HAP-1 (cell line): ENCODE measurements around the gene CASP2.

Experiments used
- DNase-seq, 2 experiments: peaks; one replicate each; pipeline ENCODE4 v3.0.0-alpha.2; 2016 to 2020; ENCODE audit warnings: low spot score in 2 of 2
- H3K27me3 ChIP-seq: fragments of 250-450 bp; sonication (Bioruptor Pico); 2 replicates; pipeline ENCODE4 v1.5.1; 2020; ENCODE audit warnings: low read depth, mild to moderate bottlenecking, moderate library complexity
- H3K36me3 ChIP-seq: fragments of 250-450 bp; sonication (Bioruptor Pico); replicated peaks from 2 replicates; pipeline ENCODE4 v1.5.1; 2020; ENCODE audit warnings: mild to moderate bottlenecking
- H3K4me1 ChIP-seq: fragments of 250-450 bp; sonication (Bioruptor Pico); 2 replicates; pipeline ENCODE4 v1.5.1; 2020; ENCODE audit warnings: mild to moderate bottlenecking
- H3K4me3 ChIP-seq: fragments of 250-450 bp; sonication (Bioruptor Pico); 2 replicates; pipeline ENCODE4 v1.5.1; 2020; ENCODE audit warnings: mild to moderate bottlenecking, moderate library complexity
- H3K9me3 ChIP-seq: fragments of 250-450 bp; sonication (Bioruptor Pico); 2 replicates; pipeline ENCODE4 v1.5.1; 2020; ENCODE audit warnings: mild to moderate bottlenecking, moderate library complexity
- in situ Hi-C: fragments of 300-500 bp; cut with MboI; formaldehyde crosslinking; loops from 3 replicates; pipeline ENCODE4 v1.14.3; 2020; ENCODE audit warnings: low sequenced_read_pairs, inconsistent platforms, mixed read lengths

The CASP2 gene

GRCh38 chr7:143287935-143288826 lies at the start of gene CASP2:
Gene CASP2 (plus strand): TSS chr7:143288351. CDS start chr7:143288456, 105 bp downstream.
- peaks cover 27% of the 10 kb centered on the region for H3K4me1 ChIP-seq
- peak; percentile 92 to 97 for DNase-seq
- peak within 1 kb of the TSS; percentile 95 for H3K4me3 ChIP-seq
- in situ Hi-C loops: no loop called here
- H3K36me3 ChIP-seq: peaks cover 15% of the 10 kb centered on the region
- H3K27me3 ChIP-seq: no peaks in the 10 kb centered on the region
- peaks cover 6% of the 10 kb centered on the region; the same call in 1 of the 2 replicates for H3K9me3 ChIP-seq

- no peaks in the 10 kb centered on the region for H3K4me1 ChIP-seq
- H3K27me3 ChIP-seq: no peaks in the 10 kb centered on the region
- H3K4me3 ChIP-seq: no peak overlapping the region
- H3K36me3 ChIP-seq: no peaks in the 10 kb centered on the region
- in situ Hi-C loops: no loop called here
- no peak for DNase-seq
- H3K9me3 ChIP-seq: no peaks in the 10 kb centered on the region
These were observed 48.3 kb upstream of the CASP2 start for GRCh38 chr7:143239813-143240212.

- H3K27me3 ChIP-seq: peaks cover 5% of the 10 kb centered on the region; the same call in 1 of the 2 replicates
- in situ Hi-C loops: no loop called here
- no peaks in the 10 kb centered on the region for H3K9me3 ChIP-seq
- no peak overlapping the region for H3K4me3 ChIP-seq
- no peaks in the 10 kb centered on the region for H3K36me3 ChIP-seq
- DNase-seq: peak; percentile 64 to 73
- H3K4me1 ChIP-seq: no peaks in the 10 kb centered on the region
These were observed 47.6 kb upstream of the CASP2 start for GRCh38 chr7:143240291-143241168.

GRCh38 chr7:143242306-143242705 lies 45.8 kb upstream of the CASP2 start:
- Histone ChIP-seq H3K36me3 (no peaks in the 10 kb centered on the region), H3K4me1 (no peaks in the 10 kb centered on the region), H3K27me3 (peaks cover 5% of the 10 kb centered on the region; the same call in 1 of the 2 replicates), H3K9me3 (no peaks in the 10 kb centered on the region), H3K4me3 (no peak overlapping the region)
- DNase-seq: no peak
- in situ Hi-C loops: no loop called here

GRCh38 chr7:143243111-143243510 lies 45.0 kb upstream of the CASP2 start:
- Histone ChIP-seq H3K27me3 (peaks cover 5% of the 10 kb centered on the region; the same call in 1 of the 2 replicates), H3K4me1 (no peaks in the 10 kb centered on the region), H3K9me3 (no peaks in the 10 kb centered on the region), H3K36me3 (no peaks in the 10 kb centered on the region), H3K4me3 (no peak overlapping the region)
- in situ Hi-C loops: no loop called here
- DNase-seq: no peak

- in situ Hi-C loops: no loop called here
- Histone ChIP-seq H3K4me3 (no peak overlapping the region), H3K27me3 (peaks cover 5% of the 10 kb centered on the region; the same call in 1 of the 2 replicates), H3K4me1 (no peaks in the 10 kb centered on the region), H3K36me3 (no peaks in the 10 kb centered on the region), H3K9me3 (no peaks in the 10 kb centered on the region)
- DNase-seq: no peak
These were observed 44.5 kb upstream of the CASP2 start for GRCh38 chr7:143243614-143244013.

- Histone ChIP-seq H3K4me1 (no peaks in the 10 kb centered on the region), H3K36me3 (no peaks in the 10 kb centered on the region), H3K27me3 (peaks cover 5% of the 10 kb centered on the region; the same call in 1 of the 2 replicates), H3K4me3 (no peak overlapping the region), H3K9me3 (no peaks in the 10 kb centered on the region)
- in situ Hi-C loops: no loop called here
- no peak for DNase-seq
These were observed 43.8 kb upstream of the CASP2 start for GRCh38 chr7:143244321-143244720.

GRCh38 chr7:143245123-143245522 lies 43.0 kb upstream of the CASP2 start:
- DNase-seq: no peak

GRCh38 chr7:143247372-143247771 lies 40.8 kb upstream of the CASP2 start:
- Histone ChIP-seq H3K27me3 (peaks cover 5% of the 10 kb centered on the region; the same call in 1 of the 2 replicates), H3K36me3 (no peaks in the 10 kb centered on the region), H3K9me3 (no peaks in the 10 kb centered on the region), H3K4me3 (no peak overlapping the region), H3K4me1 (no peaks in the 10 kb centered on the region)
- DNase-seq: no peak
- in situ Hi-C loops: no loop called here

More at GRCh38 chr7:143245123-143245522, 43.0 kb upstream of the CASP2 start:
- Histone ChIP-seq H3K4me1 (no peaks in the 10 kb centered on the region), H3K36me3 (no peaks in the 10 kb centered on the region), H3K4me3 (no peak overlapping the region), H3K9me3 (no peaks in the 10 kb centered on the region), H3K27me3 (peaks cover 5% of the 10 kb centered on the region; the same call in 1 of the 2 replicates)
- in situ Hi-C loops: no loop called here

- H3K36me3 ChIP-seq: no peaks in the 10 kb centered on the region
- no peaks in the 10 kb centered on the region for H3K9me3 ChIP-seq
- no peak for DNase-seq
- peaks cover 5% of the 10 kb centered on the region; the same call in 1 of the 2 replicates for H3K27me3 ChIP-seq
- no peaks in the 10 kb centered on the region for H3K4me1 ChIP-seq
- no peak overlapping the region for H3K4me3 ChIP-seq
- in situ Hi-C loops: no loop called here
These were observed 39.3 kb upstream of the CASP2 start for GRCh38 chr7:143248761-143249354.

GRCh38 chr7:143250199-143250598 lies 38.0 kb upstream of the CASP2 start:
- Histone ChIP-seq H3K36me3 (no peaks in the 10 kb centered on the region), H3K4me3 (no peak overlapping the region), H3K27me3 (peaks cover 1% of the 10 kb centered on the region; the same call in 1 of the 2 replicates), H3K9me3 (no peaks in the 10 kb centered on the region), H3K4me1 (no peaks in the 10 kb centered on the region)
- in situ Hi-C loops: no loop called here
- DNase-seq: no peak

- DNase-seq: no peak
- in situ Hi-C loops: no loop called here
- Histone ChIP-seq H3K27me3 (no peaks in the 10 kb centered on the region), H3K9me3 (no peaks in the 10 kb centered on the region), H3K36me3 (no peaks in the 10 kb centered on the region), H3K4me3 (no peak overlapping the region), H3K4me1 (no peaks in the 10 kb centered on the region)
These were observed 37.3 kb upstream of the CASP2 start for GRCh38 chr7:143250822-143251221.

GRCh38 chr7:143252006-143252405 lies 36.1 kb upstream of the CASP2 start:
- no peaks in the 10 kb centered on the region for H3K4me1 ChIP-seq
- H3K4me3 ChIP-seq: no peak overlapping the region
- H3K27me3 ChIP-seq: no peaks in the 10 kb centered on the region
- no peak for DNase-seq
- in situ Hi-C loops: no loop called here
- no peaks in the 10 kb centered on the region for H3K36me3 ChIP-seq
- no peaks in the 10 kb centered on the region for H3K9me3 ChIP-seq
